ENCODE measurements around the gene PI4K2A.
A peak's percentile ranks its signal among the peaks of the same experiment; 100 is the strongest.

The PI4K2A gene

GRCh38 chr10:97640174-97640867 is at the start of gene PI4K2A:
PI4K2A (plus strand) TSS chr10:97640671; CDS start chr10:97640743, 72 bp downstream.
- DNase-seq (ENCODE audit: low spot score), result peak; percentile 100

DNA sequence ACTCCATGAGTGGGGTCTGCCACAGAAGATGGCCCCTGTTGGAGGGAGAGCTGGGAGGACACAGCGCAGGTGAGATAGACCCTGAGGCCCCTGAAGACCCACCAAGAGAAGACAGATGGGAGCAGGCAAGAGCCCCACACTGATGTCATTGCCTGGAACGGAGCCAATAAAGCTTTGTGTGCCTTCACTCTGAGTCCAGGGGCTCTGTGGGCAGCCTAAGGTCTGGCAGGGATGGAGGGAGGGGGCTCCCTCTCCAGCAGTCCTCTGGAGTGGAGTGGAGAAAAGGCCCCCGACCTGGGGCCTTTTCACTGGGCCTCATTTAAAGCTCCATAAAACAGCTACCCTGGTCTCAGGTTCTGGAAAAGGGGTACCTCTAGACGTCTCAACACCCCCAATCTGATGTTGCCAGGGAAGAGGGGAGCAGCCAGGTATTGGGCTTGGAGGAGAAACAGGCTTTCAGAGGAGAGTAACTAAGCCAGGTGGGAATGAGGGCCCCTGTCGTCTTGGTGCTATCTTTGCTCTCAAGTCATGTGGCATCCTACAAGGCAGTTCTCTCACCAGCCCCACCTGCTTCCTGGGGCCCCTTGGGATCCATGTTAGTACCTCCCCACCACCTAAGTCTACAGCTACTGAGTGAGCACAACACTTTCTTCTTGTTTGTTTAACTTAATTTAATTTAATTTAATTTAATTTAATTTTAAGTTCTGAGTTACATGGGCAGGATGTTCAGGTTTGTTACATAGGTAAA is 49.5 kb upstream of the PI4K2A start:
- no peak for DNase-seq (ENCODE audit: low spot score)

- no peak for DNase-seq (ENCODE audit: low spot score)
These were observed 47.0 kb upstream of the PI4K2A start for GRCh38 chr10:97593421-97593820.

- DNase-seq (ENCODE audit: low spot score), result no peak
These were observed 44.1 kb upstream of the PI4K2A start for GRCh38 chr10:97596101-97597082.

DNA sequence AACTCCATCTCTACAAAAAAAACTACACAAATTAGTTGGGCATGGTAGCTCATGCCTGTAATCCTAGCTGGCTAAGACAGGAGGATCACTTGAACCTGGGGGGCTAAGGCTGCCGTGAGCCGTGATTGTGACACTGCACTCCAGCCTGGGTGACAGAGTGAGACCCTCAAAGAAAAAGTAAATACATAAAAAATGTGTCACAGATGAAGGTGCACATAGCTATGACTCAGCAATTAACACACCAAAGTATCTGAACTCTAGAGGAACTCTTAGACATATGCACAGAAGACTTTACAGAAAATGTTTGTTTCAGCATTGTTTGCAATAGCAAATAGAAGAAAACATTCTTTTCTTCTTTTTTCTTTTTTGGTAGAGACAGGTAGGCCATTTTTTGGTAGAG is 42.7 kb upstream of the PI4K2A start:
- peak; percentile 30 for DNase-seq (ENCODE audit: low spot score)

DNA sequence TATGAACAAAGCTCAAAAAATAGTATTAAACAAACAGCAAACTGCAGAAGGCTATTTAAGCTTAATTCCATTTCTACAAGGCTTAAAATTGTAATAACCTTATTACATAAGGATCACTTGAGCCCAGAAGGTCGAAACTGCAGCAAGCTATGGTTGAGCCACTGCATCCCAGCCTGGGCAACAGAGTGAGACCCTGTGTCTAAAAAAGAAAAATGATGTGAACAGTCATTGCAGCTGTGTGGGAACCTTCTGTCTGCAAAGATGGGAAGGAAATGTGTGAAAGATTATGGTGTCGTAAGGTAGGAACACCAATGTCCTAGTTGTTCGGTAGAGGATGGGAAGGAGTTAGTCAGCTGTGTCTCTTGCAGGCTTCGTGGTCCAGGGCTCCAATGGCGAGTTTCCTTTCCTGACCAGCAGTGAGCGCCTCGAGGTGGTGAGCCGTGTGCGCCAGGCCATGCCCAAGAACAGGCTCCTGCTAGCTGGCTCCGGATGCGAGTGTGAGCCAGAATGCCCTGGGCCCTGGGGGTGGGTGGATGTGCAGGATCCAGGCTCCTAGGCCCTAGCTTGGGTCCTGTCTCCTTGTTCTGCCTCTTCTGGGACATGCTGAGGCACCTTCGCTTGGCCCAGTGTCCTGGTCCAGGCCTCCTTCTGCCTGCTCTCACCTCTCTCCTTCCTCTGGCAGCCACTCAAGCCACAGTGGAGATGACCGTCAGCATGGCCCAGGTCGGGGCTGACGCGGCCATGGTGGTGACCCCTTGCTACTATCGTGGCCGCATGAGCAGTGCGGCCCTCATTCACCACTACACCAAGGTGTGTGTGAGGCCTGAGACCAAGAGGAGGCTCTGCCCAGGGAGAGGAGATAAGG is 41.8 kb upstream of the PI4K2A start:
- DNase-seq (ENCODE audit: low spot score), result no peak

DNA sequence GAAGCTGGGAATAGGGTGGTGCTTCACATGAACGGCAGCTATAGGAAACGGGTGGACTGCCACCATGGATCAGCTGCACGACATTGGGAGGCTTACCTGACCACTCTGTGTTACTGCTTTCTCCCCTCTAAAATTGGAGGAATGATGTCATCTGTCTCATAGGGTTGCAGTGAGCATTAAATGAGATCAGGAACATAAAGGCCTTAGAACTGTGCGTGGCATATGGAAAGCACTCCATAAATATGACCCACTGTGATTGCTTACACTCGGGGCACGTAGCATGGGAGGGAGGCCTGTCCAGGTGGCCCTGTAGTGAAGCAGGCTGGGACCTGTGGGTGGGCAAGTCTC is 41.2 kb upstream of the PI4K2A start:
- DNase-seq (ENCODE audit: low spot score), result no peak

DNA sequence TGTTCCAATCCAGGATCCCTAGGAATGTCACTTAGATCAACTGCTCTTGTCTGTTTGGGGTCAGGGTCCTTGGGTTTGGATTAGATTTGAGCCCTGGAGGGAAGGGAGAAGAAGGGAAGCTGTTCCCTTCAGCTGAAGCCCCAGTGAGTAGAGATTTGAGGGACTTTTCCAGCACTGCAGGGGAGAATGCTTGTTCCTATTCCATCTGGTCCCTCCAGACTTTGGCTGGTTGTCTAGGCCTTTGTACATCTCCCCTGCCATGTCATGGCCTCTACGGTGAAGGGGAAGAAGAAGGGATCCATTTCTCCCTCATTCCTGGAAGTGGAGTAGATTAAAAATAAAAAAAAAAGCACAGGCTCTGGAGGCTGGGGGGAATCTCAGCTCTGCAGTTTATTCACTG is 39.9 kb upstream of the PI4K2A start:
- no peak for DNase-seq (ENCODE audit: low spot score)

- no peak for DNase-seq (ENCODE audit: low spot score)
These were observed 38.9 kb upstream of the PI4K2A start for GRCh38 chr10:97601268-97602215.

GRCh38 chr10:97607095-97607636 is 33.3 kb upstream of the PI4K2A start:
- no peak for DNase-seq (ENCODE audit: low spot score)

DNA sequence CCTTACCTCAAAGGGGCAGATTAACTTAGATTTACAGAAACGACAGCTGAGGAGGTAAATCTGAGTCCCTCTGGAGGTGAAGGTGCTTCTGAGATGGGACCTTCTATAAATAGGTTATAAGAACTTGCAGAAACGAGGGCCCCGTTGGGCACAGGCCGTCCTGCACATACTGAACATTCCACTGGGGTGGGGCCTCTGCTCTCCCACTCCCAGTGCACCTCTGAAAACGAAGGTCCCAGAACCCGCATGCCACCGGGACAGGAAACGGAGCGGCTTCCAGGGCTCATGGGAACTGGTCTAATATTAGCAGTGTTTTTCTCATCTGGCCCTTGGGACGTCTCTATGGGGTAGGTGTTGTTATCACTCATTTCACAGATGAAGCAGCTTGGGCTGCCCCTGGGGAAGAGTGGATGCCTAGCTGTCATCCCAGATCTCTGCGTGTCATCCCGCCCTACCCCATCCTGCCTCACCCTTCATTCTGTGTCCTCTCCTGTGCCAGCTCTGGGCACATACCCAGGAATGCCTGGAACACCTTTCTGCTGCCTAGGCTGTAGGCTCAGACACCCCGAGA is 31.4 kb upstream of the PI4K2A start:
- DNase-seq (ENCODE audit: low spot score), result no peak

- DNase-seq (ENCODE audit: low spot score), result no peak
These were observed 29.0 kb upstream of the PI4K2A start for GRCh38 chr10:97611473-97611872.

DNA sequence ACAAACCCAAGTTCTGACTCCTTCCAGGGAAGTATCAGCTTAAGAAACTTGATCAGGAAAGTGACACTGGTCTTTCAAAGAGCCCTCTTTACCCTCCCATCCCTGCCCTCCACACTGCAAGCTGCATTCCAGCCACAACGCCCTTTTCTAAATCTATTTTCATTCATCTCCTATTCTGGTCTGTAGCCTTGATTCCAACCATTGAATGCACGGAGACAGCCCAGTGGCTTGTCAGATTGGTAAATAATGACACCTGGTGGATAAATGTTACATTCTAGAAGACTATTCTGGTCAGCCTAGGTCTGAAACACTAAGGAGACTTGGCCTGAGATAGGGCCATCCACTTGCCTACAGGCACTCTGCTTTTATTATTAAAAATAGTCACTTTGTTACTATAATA is 28.1 kb upstream of the PI4K2A start:
- DNase-seq (ENCODE audit: low spot score), result peak; percentile 40

GRCh38 chr10:97618285-97618684 is 22.2 kb upstream of the PI4K2A start:
- no peak for DNase-seq (ENCODE audit: low spot score)

DNA sequence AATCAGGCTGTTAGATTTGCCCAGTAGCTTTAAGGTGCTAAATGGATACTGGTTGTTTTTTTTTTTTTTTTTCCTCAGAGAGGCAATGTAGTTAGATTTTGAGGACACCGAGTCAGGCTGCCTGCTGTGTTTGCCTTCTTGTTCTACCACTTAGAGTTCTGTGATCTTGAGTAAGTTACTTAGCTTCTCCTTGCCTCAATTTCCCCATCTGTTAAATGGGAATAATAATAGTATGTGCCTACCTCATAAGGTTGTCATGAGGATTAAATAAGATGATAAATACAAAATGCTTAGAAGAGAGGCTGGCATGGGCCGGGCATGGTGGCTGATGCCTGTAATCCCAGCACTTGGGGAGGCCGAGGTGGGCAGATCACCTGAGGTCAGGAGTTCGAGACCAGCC is 21.7 kb upstream of the PI4K2A start:
- no peak for DNase-seq (ENCODE audit: low spot score)

DNA sequence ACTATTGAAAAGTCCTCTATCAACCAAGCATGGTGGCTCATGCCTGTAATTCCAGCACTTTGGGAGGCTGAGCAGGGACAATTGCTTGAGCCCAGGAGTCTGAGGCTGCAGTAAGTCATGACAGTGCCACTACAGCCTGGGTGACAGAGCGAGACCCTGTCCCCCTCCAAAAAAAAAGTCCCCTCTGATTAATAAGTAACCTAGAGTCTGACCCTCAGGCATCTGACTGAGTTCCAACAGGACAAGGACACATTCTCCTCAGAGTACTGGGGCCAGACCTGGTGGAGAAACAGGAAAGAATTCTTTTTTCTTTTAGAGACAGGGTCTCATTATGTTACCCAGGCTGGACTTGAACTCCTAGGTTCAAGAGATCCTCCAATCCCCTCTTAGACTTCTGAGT is 17.2 kb upstream of the PI4K2A start:
- DNase-seq (ENCODE audit: low spot score), result no peak

DNA sequence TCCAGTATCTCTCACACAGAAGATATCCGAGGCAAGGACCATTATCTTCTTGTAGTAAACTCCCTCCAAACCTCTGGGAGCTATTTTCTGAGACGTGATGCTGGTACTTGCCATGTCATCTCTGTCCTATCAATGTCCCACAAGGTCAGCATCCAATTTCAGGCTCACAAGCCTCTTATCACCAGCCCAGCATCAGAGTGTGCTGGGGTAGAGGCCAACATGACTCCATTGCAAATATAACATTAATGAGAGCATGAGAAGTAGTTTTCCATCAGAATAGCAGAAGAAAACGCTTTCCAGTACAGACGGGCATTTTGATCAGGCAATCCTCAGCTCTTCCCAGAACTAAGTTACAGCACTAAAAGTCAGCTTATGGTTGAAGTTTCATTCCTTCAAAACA is 12.7 kb upstream of the PI4K2A start:
- DNase-seq (ENCODE audit: low spot score), result peak; percentile 71

DNA sequence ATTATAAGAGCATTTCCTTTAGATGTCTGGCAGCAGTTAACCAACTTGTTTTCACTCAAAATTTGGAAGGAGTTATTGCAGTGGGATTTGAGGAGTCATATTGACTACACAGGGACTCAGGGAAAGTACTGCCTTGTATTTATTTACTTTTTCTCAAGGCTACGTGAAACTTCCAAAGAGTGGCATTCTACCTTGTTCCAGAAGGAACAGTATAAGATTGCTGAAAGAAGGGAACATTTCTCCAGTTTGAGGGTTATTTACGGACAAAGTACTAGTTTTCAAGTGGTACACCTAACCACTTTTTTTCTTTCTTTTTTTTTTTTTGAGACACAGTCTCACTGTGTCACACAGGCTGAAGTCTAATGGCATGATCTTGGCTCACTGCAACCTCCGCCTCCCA is 12.2 kb upstream of the PI4K2A start:
- DNase-seq (ENCODE audit: low spot score), result no peak

DNA sequence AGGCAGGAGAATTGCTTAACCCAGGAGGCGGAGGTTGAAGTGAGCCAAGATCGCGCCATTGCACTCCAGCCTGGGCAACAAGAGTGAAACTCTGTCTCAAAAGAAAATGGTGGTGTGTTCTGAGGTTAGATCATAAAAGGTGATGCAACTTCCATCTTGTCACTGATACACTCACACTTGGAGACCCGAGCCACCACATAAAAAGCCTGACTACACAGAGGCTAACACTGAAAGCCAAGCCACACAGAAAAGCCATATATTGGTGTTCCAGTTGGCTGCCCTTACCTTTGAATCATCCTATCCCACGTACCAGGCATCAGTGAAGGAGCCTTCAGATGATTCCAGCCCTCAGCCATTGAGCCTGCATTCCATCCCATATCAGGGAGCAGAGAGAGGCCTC is 11.2 kb upstream of the PI4K2A start:
- no peak for DNase-seq (ENCODE audit: low spot score)

DNA sequence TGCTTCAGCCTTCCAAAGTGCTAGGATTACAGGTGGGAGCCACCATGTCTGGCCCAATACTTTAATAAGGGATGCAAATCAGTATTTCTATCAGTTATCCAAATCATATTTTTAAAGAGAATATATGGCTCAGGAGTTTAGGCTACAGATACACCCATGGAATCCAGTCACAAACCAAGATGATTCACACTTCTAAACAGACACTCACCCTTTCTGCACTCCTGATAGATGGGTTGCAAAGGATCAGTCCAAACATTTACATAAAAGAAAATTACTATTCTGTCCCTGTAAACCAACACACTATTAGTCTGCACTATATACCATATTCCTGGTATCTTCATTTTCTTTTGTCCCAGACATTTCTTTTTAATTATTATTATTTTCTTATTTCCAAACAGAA is 9.4 kb upstream of the PI4K2A start:
- DNase-seq (ENCODE audit: low spot score), result no peak
